ENCODE data around the gene DHX29.

Gene DHX29

DNA sequence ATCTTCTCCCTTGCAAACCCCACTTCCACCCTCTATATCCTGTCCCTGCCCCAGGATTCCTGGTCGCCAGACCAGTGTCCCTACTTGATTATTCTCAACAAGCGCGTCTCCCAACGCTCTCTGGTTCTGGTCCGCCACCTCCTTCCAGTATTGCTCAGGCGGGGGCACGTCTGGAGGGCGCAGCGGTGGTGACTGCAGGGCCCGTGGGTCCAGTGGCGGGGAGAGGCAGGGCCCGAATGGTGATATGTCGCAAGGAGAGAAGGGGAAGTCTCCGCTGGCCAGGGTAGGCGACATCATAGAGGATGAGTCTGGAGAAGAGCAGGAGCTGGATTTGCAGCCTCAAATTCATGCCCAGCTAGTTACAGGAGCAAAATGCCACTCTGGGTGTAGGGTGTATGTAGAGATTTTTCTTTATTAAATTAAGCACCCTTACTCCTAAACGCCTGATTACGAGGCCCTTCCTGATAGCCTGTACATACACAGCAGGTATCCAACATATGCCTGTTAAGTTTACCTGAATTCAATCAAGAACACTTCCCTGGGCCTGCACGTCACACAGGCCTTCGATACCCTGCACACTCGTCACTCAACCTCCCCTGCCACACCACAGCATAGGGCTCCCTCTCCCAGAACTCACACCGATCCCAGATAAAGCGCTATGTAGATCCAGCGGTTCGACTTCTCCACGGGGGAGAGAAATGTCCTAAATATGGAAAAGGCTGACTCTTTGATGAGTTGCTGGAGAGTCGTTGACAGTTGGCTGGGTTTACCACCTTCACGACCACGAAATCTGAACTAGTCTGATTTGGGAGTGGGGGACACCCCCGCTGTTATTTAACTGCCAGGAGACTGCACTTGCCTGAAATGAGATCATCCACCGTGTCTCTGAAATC is 85.2 kb downstream of the DHX29 start:
- no peak for DNase-seq (ENCODE audit: low spot score)
- no peak overlapping the region for H3K27ac ChIP-seq
- CTCF ChIA-PET = interaction anchor here (0.6 kb wide), 1 partner anchor 312 kb away, joined by 3 read pairs; no protein-coding TSS in a partner anchor
- TF ChIP-seq CTCF (conservative IDR thresholded peaks at IDR 0.05; ENCODE audit: low read depth) = no peak
- POLR2A ChIA-PET (ENCODE audit: low non-redundant PET) = no interaction called here

DNA sequence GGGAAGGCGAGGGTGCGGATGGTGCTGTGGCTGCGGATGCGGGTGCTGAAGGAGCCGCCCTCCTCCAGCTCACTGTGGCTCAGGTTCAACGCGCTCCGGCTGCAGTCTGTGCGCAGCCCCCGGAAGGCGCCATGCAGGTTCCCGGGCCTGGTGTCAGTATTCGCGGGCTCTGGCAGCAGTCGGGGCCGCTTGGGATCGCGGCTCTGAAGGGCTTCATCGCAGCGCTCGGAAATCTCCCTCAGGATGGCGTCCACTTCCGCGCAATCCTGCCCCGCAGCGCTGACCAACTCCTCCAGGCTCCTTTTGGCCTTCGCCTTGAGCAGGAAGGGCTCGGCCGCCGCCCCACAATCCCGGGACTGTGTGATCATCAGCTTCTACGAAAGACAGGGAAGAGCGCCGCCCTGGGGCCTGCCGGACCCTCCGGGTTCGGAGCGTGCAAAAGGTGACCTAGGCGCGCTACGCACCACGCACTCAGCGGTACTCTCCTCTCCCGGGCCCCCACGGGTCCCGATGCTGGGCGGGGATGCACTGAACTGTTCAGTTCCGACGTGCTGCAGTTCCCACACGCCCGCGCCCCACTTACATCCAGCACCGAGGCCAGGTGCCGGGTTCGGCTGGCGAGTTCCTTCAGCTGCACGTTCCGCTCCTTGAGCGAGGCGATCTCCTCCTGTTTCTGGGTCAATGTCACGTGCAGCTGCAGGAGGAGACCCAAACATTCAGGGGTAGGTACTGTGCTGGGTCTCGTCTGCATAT is 86.9 kb downstream of the DHX29 start:
- no peak for TF ChIP-seq CTCF (conservative IDR thresholded peaks at IDR 0.05; ENCODE audit: low read depth)
- DNase-seq (ENCODE audit: low spot score) = no peak
- no peak overlapping the region for H3K27ac ChIP-seq
- POLR2A ChIA-PET (ENCODE audit: low non-redundant PET) = no interaction called here
- CTCF ChIA-PET = interaction anchor here (0.6 kb wide), 1 partner anchor 649 kb away, joined by 3 read pairs; no protein-coding TSS in a partner anchor

GRCh38 chr5:55219770-55220169 is 87.7 kb downstream of the DHX29 start:
- POLR2A ChIA-PET (ENCODE audit: low non-redundant PET) = no interaction called here
- no peak overlapping the region for H3K27ac ChIP-seq
- CTCF ChIA-PET = no interaction called here
- no peak for DNase-seq (ENCODE audit: low spot score)
- no peak for TF ChIP-seq CTCF (conservative IDR thresholded peaks at IDR 0.05; ENCODE audit: low read depth)

- TF ChIP-seq CTCF (conservative IDR thresholded peaks at IDR 0.05; ENCODE audit: low read depth) = no peak
- DNase-seq (ENCODE audit: low spot score) = peak; percentile 89
- POLR2A ChIA-PET (ENCODE audit: low non-redundant PET) = interaction anchor here (0.5 kb wide), 1 partner anchor 634 kb away, joined by 4 read pairs; no protein-coding TSS in a partner anchor
- H3K27ac ChIP-seq = no peak overlapping the region
- CTCF ChIA-PET = interaction anchor here (0.6 to 1.3 kb wide), 9 partner anchors 9 to 1763 kb away, joined by 3 to 9 read pairs (median 4); partner anchors contain the start of gene CCNO
These were observed 88.5 kb downstream of the DHX29 start for GRCh38 chr5:55218967-55219366.

GRCh38 chr5:55211184-55211874 is 96.2 kb downstream of the DHX29 start:
- CTCF ChIA-PET = interaction anchor here (1.6 kb wide), 1 partner anchor 15 kb away, joined by 5 read pairs; no protein-coding TSS in a partner anchor
- POLR2A ChIA-PET (ENCODE audit: low non-redundant PET) = no interaction called here
- TF ChIP-seq CTCF (conservative IDR thresholded peaks at IDR 0.05; ENCODE audit: low read depth) = no peak
- DNase-seq (ENCODE audit: low spot score) = no peak
- no peak overlapping the region for H3K27ac ChIP-seq
